Upper lobe of right lung (tissue), 1 donor: ENCODE results near the gene PYDC2. TPM values are rescaled to one million over a fixed set of nuclear protein-coding genes. Genes with fewer than 3 reads are reported as not detected.

ENCODE experiments used
- total RNA-seq: library from RNA; stranded (reverse); fragmentation: NEBNext Ultra II Directional; extraction: Animal tissue kit (Norgen Biotek cat#: 25700); gene quantifications from one replicate; pipeline ENCODE4 v1.2.1, GENCODE V29; 2021
- donor health status: DM: no; HTN: yes; CAD: no; lungs with severe emphysema.

Gene PYDC2
- total RNA-seq, 1 donor from 2014 or later: not detected

Other genes starting within 250 kb of the PYDC2 start
- 73.2 TPM for gene CCDC50, start 131.8 kb upstream of the PYDC2 start, total RNA-seq
- 0.75 TPM for gene UTS2B, start 130.6 kb upstream of the PYDC2 start, total RNA-seq